SIG-M5 (cell line): ENCODE results near the gene PET100.
"Not testable (repeated sequence)": the region's sequence is repeated elsewhere in the genome, so short reads cannot be mapped to it uniquely, and the experiment has no call there.

Experiments used
- DNase-seq: peaks from one replicate; lab custom pipeline; 2025; lab: John Stamatoyannopoulos, UW

PET100 gene

DNA sequence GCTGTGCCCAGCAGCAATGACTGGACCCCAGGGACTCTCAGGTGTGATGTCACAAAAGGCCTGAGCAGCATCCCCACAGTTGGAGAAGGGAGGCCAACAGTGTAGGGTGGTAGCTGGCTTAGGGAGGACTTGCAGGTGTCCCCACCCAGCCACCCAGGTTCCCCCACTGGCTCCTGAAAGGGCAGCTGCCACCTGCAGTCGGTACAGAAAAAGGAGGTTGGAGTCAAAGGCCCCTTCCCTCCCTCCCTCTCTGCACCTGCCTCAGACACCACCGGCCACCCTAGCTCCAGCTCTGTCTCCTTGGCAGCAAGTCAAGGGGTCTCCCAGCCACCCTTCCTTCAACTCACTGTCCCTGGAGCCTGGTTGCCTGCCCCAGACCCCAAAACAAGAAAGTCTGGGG lies 4.1 kb downstream of the PET100 start, which contains the start of gene PCP2:
Gene PCP2 (minus strand): TSS at position 22 of the 400 bp plus-strand sequence. CDS start 262 bp downstream, outside the sequence.
- DNase-seq, result no peak

- no peak for DNase-seq
Measured at GRCh38 chr19:7635670-7636069, 6.1 kb downstream of the PET100 start.

DNA sequence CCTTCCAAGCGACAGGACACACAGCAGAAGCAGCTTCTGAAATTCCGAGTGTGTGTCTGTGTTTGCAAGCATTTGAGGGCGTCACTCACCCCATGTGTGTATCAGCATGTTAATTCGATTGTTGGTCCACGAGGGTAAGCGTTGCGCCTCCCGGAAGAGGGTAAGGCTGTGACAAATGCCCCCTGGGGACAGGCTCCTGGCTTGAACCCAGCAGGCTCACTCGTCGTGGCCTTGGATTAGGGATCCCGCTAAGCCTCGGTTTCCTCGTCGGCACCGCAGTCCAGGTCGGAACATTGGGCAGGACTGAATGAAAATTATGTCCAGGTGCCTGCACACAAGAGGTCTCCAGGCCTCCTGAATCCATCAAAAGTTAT lies 6.7 kb downstream of the PET100 start:
- DNase-seq, result no peak

DNA sequence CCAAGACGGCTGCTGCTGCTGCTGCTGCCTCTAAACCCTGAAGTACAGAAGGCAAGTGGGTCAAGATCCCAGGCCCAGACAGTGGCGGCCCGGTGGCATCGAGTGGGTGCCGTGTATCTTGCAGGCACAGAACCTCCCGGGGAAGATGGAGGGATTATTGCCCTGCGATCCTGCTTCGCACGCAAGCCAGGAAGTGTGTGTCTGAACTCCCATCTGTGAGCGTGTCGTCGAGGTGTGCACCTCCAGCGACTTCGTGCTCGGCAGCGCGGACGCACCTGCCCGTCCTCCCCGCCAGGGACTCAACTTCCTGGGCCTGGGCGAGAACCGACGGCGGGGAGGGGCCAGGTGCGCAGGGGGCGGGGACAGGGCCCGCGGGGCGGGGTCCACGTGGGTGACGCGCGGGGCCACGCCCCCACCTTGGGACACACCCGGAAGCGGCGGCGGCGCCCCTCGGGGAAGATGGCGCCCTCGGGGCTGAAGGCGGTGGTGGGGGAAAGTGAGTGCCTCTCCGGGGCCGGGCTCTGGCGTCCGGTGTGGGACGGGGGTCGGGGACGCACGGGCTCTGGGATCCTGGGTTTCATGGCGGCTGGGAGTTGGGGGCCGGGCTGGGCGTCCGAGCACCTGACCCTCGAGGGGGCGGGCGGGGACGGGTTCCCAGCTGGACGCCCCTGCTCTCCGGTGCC lies 7.2 kb downstream of the PET100 start, which contains the start of gene STXBP2:
Gene STXBP2 (plus strand): TSS at position 420 of the 683 bp plus-strand sequence. CDS start 40 bp downstream, at position 460.
- no peak for DNase-seq

DNA sequence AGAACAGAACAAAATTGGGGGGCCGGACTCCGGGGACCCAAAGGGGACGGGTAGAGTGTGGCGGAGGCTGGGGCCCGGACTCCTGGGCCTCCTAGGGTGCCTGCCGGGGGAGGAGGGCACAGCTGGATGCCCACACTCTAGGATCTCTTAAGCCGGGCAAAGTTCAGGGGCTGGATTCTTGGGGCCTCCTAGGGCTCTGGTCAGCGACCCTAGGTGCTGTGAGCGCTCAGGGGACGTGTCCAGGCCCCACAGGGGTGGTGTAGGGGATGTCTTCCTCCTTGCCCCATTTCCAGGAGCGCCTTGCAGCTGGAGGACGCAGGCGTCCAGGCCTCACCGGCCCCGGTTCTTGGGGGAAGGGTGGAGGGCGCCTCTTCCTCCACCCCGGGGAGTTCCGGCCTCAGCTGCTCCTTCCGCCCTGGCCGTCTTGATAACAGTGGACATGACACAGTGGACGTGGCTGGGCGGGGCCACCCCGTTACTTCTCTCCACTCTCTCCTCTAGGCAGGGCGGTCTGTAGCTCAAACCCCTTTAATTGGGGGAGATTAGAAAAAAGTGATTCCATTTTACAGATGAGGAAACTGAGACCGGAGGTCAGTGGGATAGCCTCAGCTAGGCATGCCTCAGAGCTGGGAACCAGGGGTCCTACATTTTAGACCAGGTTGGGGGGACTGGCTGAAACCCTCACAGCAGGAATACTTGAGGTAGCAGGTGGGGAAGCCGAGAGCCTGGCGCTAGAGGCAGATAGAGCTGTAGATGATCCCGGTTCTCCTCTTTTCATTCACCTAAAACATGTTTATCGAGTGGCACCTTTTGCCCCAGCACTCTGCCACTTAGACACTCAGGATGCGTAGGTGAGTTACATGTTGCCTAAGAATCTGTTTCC lies 8.0 kb downstream of the PET100 start:
- no peak for DNase-seq

GRCh38 chr19:7638802-7639465 lies 9.3 kb downstream of the PET100 start:
- DNase-seq, result no peak

GRCh38 chr19:7639863-7640348 lies 10.3 kb downstream of the PET100 start:
- no peak for DNase-seq

GRCh38 chr19:7640803-7641202 lies 11.2 kb downstream of the PET100 start:
- no peak for DNase-seq

DNA sequence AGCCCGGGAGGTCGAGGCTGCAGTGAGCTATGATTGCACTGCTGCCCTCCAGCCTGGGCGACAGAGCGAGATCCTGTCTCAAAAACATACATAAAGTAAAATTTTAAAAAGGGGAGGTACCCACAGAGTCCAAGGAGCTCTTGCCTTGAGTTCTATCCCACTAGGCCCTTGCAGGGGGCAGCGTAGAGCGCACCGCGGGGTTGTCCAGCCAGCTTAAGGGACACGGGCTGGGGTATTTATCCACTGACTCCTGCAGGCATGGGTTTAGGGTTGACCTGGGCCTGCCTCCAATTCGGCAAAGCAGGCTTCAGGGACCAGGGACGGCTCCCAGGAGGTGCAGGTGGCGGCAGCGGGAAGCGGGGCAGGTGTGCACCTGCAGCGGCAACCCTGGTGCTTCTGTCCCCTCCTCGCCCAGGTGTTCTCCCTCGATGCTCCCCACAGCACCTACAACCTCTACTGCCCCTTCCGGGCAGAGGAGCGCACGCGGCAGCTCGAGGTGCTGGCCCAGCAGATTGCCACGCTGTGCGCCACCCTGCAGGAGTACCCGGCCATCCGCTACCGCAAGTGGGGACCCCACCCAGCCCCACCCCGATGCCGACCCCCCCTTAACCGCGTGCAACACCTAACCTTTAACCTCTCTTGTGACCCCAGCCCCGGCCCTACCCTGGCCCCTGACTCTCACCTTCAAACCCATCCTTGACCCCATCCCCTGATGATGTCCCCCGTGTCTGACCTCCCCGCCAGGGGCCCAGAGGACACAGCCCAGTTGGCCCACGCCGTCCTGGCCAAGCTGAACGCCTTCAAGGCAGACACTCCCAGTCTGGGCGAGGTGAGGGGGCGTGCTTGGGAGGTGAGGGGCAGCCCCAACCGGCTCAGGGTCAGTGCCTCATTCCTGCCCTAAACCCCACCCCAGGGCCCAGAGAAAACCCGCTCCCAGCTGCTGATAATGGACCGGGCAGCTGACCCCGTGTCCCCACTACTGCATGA lies 12.0 kb downstream of the PET100 start:
- no peak for DNase-seq

GRCh38 chr19:7642295-7643030 lies 12.9 kb downstream of the PET100 start:
- no peak for DNase-seq

- no peak for DNase-seq
Measured at GRCh38 chr19:7643031-7643415, 13.4 kb downstream of the PET100 start.

DNA sequence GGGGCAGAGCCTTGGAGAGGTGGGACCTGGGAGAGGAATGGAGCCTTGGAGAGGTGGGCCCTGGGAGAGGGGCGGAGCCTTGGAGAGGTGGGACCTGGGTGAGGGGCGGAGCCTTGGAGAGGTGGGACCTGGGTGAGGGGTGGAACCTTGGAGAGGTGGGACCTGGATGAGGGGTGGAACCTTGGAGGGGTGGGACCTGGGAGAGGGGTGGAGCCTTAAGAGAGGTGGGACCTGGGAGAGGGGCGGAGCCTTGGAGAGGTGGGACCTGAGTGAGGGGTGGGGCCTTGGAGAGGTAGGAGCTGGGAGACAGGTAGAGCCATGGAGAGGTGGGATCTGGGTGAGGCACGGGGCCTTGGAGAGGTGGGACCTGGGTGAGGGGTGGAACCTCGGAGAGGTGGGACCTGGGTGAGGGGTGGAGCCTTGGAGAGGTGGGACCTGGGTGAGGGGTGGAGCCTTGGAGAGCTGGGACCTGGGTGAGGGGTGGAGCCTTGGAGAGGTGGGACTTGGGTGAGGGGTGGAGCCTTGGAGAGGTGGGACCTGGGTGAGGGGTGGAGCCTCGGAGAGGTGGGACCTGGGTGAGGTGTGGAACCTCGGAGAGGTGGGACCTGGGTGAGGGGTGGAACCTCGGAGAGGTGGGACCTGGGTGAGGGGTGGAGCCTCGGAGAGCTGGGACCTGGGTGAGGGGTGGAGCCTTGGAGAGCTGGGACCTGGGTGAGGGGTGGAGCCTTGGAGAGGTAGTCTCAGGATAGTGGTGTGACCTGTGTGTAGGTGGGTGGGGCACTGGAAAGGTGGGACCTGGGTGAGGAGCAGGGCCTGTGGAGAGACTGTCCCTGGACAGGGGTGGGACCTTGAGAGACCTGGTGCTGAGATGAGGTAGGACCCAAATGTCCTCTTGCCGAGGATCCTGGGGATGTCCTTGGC lies 14.3 kb downstream of the PET100 start:
- DNase-seq, result not testable (repeated sequence)

GRCh38 chr19:7644550-7644877 lies 14.9 kb downstream of the PET100 start:
- DNase-seq, result no peak

- no peak for DNase-seq
Measured at GRCh38 chr19:7645163-7645562, 15.6 kb downstream of the PET100 start.

DNA sequence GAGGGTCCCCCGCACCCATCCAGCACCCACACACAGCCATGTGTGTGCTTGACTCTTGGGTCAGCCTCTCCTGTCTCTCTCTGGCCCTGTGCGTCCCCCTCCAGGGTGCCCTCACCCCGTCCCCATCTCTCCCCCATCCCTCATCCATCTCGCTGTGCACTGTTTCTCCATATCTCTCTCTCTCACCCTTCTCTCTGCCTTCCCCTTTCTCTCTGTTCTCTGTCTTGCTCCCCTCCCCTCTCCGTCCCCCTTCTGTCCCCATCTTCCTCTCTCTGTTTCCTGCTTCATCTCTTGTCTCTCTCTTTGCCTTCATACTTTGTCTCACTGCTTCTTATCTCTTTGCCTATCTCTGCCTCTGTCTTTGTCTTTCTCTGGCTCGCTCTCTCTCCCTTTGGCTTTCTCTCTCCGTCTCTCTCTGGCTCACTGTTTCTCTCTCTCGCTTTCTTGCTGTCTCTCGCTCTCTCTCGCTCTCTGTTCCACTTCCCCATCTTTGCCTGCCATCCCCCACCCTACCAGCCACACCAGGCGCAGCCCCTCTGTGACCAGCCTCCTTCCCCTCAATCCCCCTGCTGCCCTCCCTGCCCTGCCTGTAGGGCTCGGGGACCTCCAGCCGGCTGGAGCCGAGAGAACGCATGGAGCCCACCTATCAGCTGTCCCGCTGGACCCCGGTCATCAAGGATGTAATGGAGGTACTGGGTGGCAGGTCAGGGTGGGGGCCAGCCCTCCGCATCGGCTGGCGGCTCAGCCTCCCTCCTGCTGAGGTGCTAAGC lies 16.2 kb downstream of the PET100 start:
- no peak for DNase-seq

GRCh38 chr19:7646426-7646700 lies 16.8 kb downstream of the PET100 start:
- no peak for DNase-seq

- DNase-seq, result no peak
Measured at GRCh38 chr19:7647156-7647555, 17.6 kb downstream of the PET100 start.

DNA sequence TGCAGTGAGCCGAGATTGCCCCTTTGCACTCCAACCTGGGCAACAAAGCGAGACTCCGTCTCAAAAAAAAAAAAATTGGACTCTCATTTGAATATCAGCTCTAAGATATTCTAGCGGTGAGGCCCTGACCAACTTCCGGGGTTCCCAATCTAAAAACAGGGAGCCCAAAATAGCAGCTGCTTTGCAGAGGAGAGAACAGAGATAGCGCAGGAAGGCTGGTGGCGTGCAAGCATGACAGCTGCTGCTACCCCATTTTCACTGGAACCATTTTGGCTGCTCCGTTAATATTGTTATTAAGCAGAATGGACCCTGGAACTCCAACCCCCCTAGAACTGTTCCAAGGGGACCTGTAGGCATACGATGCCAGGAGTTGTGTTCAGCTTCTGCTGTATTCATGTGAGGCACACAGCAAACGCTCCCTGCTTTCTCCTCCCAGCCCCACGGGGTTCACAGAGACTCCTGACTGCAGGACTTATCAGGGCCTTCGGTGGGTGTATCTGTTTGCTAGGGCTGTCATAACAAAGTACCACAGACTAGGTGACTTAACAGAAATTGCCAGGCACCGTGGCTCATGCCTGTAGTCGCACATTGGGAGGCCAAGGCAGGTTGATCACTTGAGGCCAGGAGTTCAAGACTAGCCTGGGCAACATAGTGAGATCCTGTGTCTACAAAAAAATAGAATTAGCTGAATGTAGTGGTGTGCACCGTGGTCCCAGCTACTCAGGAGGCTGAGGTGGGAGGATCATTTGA lies 18.8 kb downstream of the PET100 start:
- no peak for DNase-seq
